Raji (cell line): ENCODE measurements around the gene ICAM1.

Source experiments
- POLR2A ChIP-seq: IDR thresholded peaks from 2 replicates; pipeline ENCODE4 v1.6.1; 2011; ENCODE audit warnings: low read depth, low read length, control low read depth; ENCODE audit not compliant: insufficient read depth

ICAM1 gene

DNA sequence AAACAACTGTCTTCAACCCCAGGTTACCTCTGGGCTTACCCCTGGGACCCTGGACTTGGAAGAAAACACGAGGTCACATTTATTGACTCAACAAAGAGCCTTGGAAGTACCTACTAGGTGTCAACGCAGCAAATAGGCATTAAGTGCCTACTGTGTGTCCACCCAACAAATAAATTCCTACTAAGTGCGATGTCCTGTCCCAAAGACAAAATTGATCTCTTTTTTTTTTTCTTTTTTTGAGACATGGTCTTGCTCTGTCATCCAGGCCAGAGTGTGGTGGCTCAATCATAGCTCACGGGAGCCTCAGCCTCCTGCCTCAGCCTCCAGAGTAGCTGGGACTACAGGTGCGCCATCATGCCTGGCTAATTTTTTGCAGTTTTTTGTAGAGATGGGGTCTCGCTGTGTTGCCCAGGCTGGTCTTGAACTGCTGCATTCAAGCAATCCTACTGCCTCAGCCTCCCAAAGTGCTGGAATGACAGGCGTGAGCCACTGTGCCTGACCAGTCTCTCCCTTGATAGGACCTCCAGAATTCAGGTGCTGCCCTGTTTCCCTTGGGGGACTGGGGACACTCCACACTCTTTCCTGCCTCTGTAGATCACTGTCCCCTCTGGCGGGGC, 39.2 kb upstream of the ICAM1 start:
- no peak; the same call in 1 of the 2 replicates for TF ChIP-seq POLR2A

DNA sequence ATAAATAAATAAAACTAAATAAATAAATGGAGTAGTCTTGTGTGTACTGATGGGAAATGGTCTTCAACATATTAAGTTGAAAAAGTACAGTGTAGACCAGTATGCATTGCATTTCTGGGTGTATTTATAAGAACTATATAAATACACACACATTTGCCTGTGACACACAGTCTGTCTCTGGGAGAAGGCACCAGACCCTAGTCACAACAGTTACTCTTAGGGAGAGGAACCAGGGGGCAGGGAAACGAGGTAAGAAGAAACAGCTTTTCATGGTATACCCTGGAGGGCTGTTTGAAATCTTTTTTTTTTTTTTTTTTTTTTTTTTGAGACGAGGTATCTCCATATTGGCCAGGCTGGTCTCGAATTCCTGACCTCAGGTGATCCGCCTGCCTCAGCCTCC, 37.0 kb upstream of the ICAM1 start:
- 0 out of 2 replicates have a peak, but pooled peaks have one; percentile 12 for TF ChIP-seq POLR2A

DNA sequence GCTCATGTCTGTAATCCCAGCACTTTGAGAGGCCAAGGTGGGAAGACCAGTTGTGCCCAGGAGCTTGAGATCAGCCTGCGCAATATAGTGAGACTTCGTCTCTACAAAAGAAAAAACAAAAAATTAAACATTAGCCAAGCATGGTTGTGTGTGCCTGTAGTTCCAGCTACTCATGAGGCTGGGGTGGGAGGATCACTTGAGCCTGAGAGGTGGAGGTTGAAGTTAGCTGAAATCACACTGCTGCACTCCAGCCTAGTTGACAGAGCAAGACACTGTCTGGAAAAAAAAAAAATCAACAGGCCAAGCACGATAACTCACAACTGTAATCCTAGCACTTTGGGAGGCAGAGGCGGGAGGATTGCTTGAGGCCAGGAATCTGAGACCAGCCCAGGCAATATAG, 35.9 kb upstream of the ICAM1 start:
- peak; percentile 55 for TF ChIP-seq POLR2A

DNA sequence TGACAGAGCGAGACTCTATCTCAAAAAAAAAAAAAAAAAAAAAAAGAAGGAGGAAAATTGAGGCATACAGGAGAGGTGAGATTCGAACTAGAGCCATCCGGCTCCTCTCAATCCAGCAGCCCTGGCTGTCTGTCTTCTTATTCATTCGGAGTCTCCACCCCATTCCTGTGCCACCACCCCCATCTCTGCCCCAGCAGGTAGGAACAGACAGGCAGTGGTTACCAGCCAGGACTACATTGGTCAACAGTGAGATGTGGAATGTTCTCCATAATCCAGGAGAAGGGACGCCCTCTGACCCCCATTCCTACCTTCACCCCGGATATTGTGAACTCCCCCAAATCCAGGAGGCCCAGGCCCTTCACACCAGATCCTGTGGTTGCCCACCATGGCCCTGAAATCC, 33.2 kb upstream of the ICAM1 start:
- TF ChIP-seq POLR2A, result peak; percentile 24; the same call in 1 of the 2 replicates

DNA sequence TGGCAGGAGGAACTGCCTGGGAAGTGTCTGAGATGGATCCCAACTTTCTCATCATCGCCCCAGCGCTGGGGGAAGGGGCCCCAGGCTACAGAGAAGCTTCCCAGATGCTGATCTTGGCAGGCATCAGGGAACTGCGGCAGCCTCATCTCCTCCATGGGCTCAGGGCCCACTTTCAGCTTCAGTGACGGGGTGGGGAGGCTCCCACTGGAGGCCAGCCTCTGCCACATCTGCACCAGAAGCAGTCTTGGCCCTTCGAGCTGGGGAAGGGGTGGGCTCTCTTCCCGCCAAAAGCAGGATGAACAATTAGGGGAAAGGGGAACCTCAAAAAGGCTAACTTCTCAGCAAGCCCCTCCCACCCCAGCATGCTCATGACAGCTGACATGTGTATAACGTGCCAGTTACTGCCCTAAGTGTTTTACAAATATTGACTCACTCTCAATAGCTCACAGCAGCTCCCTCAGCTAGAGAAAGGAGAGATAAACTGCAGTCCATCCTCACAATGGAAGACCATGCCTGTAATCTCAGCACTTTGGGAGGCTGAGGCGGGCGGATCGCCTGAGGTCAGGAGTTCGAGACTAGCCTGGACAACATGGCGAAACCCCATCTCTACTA, 32.6 kb upstream of the ICAM1 start:
- peak; percentile 20; the same call in 1 of the 2 replicates for TF ChIP-seq POLR2A

DNA sequence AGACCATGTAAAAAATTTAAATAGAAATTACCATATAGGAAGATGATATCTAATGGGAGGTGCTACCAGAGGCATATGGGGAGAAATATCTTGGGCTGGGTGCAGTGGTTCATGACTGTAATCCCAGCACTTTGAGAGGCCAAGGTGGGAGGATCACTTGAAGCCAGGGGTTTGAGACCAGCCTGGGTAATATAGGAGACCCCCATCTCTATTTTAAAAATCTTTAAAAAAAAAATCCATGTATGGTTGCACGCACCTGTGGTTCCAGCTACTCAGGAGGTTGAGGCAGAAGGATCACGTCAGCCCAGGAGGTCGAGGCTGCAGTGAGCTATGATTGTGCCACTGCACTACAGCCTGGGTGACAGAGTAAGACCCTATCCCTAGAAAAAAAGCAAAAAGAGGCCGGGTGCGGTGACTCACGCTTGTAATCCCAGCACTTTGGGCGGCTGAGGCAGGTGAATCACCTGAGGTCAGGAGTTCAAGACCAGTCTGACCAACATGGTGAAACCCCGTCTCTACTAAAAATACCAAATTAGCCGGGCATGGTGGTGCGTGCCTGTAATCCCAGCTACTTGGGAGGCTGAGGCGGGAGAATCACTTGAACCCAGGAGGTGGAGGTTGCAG, 29.0 kb upstream of the ICAM1 start:
- TF ChIP-seq POLR2A, result 0 out of 2 replicates have a peak, but pooled peaks have one; percentile 39

DNA sequence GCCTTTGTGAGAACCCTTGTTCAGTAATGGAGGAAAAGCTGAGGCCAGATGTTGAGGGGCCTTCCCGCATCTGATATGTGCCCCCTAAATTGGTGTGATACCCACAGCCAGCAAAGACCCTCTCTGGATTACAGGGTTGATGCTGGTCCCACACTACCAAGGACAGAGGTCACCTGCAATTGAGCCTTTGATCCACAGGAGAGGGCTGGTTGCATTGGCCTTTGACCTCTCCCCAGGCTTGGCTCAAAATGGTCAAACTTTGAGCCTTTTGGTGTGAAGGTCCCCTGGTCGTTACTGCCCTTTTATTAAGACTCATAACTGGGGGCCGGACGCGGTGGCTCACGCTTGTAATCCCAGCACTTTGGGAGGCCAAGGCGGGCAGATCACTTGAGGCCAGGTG, 27.3 kb upstream of the ICAM1 start:
- peak; percentile 41; the same call in 1 of the 2 replicates for TF ChIP-seq POLR2A

DNA sequence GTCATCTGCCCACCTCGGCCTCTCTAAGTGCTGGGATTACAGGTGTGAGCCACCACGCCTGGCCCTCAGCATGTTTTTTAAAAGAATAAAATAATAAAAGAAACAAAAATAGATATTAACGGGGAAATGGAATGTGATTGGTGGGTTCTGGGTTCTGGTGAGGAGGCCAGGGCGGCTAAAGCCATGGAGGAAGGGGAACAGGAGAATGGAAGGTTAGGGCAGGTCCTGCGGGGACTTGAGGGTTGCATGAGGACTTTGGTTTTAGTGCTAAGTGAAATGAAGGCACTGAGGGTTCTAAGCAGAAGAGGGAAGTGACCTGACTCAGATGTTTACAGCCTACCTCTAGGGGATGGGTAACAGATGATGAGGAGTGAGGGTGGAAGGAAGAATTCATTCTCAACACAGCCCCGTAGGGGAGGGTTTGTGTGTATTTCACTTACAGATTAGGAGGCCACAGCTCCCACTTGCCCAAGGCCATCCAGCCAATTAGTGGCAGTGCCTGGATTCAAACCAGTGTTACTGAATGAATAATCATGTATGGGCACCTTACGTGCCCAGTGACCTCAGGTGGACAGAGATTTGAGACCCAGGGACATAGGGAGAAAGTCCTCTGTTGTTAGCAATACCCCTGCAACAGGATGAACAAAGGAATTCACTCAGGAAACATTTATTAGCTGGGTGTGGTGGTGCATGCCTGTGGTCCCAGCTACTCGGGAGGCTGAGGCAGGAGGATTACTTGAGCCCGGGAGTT, 25.6 kb upstream of the ICAM1 start:
- TF ChIP-seq POLR2A, result peak; percentile 69

DNA sequence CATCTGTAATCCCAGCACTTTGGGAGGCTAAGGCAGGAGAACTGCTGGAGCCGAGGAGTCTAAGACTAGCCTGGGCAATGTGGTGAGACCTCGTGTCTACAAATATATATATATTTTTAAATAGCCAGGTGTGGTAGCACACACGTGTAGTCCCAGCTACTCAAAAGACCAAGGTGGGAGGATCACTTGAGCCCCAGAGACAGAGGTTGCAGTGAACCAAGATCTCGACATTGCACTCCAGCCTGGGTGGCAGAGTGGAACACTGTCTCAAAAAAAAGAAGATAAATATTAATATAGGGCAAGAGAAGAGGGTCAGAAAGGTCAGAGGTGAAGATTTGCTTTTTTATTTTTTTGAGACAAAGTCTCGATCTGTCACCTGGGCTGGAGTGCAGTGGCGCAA, 24.4 kb upstream of the ICAM1 start:
- TF ChIP-seq POLR2A, result peak; percentile 34

DNA sequence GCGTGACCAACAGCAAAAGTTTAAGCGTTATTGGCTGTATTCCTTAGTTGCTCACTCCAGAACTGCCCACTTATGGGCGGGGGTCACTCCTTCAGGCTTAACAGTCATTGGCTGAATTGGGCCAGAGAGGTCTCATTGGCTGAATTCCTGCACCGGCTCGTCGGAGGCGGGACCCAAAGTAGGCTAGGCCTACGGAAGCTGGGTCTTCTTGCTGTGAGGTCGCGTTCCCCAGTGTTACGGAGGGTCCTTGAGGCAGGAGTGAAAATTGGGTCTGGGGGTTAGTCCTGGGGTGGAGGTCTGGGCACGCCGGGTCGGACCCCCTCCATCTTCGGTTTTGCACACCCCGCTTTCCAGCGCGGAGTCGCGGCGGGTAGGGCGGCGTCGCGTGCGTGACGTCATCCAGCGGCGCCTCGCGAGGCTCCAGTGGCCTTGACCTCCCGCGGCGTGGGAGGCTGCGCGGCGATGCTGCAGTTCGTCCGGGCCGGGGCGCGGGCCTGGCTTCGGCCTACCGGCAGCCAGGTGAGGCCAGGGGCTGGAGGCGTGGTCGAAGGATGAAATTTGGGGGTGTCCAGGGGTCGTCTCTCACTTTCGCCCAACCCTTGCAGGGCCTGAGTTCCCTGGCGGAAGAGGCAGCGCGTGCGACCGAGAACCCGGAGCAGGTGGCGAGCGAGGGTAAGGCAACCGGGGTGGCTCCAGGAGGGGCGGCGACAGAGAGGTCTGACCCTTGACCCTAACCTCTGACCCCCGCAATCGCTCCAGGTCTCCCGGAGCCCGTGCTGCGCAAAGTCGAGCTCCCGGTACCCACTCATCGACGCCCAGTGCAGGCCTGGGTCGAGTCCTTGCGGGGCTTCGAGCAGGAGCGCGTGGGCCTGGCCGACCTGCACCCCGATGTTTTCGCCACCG, 18.9 kb upstream of the ICAM1 start, which contains the start of gene MRPL4:
Gene MRPL4, plus strand, starts transcription at position 423 of the 903 bp plus-strand sequence. Its CDS starts 40 bp downstream, at position 463.
- TF ChIP-seq POLR2A, result peak; percentile 77

DNA sequence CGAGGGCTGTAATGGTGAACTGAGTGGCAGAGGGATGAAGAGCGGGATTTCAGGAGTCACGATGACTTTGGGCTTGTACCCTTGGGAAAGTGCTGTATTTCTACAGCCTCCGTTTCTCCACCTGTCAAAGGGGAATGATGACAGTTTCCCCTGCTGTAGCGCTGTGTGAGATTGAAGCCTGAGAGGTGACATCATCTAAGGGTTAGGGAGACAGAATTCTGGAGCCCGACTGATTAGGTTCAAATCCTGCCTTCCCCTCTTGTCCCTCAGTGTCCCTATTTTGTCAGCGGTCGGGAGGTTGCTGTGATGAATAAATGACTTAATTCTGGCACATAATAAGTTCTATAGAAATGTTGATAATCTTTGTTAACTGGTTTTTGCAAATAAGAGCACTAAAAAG, 18.2 kb upstream of the ICAM1 start:
- TF ChIP-seq POLR2A, result no peak

DNA sequence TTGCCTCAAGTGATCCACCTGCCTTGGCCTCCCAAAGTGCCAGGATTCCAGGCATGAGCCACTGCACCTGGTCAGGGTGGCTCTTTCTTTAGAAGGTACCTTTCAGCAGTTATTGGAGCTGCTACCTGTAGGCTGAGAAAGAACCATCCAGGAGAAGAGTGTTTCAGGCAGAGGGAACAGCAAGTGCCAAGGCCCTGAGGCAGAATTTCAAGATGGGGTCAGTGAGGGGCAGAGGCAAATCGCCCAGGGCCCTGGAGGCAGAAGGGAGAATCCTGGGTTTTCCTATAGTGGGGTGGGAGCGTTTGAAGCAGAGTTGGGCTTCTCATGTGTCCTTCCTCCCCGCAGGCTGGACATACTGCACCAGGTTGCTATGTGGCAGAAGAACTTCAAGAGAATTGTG, 16.7 kb upstream of the ICAM1 start:
- no peak for TF ChIP-seq POLR2A

DNA sequence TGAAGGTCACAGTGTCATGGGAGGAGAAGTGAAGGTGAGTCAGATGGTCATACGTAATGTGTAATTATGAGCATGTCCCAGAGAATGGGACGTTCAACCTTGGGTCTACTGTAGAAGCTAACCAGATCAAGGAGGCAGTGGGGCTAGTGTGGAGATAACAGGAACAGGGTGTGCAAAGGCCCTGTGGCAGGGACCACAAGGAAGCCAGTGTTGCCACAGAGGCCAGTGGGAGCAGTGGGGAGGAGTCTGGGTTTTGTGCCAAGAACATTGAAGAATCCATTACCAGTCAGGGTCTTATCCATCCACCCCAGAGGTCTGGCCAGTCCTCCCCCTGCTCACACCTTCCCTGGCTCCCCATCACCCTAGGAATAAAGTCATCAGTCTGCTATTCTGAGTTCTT, 15.6 kb upstream of the ICAM1 start:
- TF ChIP-seq POLR2A, result no peak

DNA sequence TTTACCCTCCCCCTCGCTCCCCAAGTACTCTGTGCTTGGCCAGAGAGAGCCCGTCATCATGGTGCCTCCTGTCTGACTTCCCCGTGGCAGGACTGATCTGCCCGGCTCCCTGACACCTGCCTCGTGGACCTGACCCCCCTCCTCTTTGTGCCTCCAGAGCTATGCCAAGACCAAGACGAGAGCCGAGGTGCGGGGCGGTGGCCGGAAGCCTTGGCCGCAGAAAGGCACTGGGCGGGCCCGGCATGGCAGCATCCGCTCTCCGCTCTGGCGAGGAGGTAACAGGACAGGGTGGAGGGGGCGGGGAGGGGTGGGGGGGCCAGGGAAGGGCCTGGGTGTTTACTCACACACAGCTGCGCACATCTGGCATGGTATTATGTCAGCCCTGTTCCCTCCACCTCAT, 14.4 kb upstream of the ICAM1 start:
- TF ChIP-seq POLR2A, result no peak
